Small intestine (tissue), 7 donors: Measurements from ENCODE around the gene UNC13B. TPM values are rescaled to one million over a fixed set of nuclear protein-coding genes. Genes with fewer than 3 reads are reported as not detected.
"Not testable (repeated sequence)": the region's sequence is repeated elsewhere in the genome, so short reads cannot be mapped to it uniquely, and the experiment has no call there.

Source experiments
- DNase-seq, 2 donors: peaks; one replicate each; pipeline versions ENCODE4 v3.0.0 to v3.0.0-alpha.2; 2013
- FAIRE-seq: peaks from 2 replicates; lab custom pipeline; 2012; peaks lifted over from hg19 to GRCh38; lab: Jason Lieb, UNC
- H3K27ac ChIP-seq, 3 donors: one replicate each; pipeline ENCODE4 v1.5.1; 2013; ENCODE audit warnings: low read length in 2 of 3, mild to moderate bottlenecking in 2 of 3, control low read depth in 1 of 3, inconsistent platforms in 1 of 3, low read depth in 1 of 3, moderate library complexity in 1 of 3
- H3K27me3 ChIP-seq, 3 donors: one replicate each; pipeline ENCODE4 v1.6.1; 2013; ENCODE audit warnings: low read length in 3 of 3, inconsistent platforms in 1 of 3; ENCODE audit not compliant: control insufficient read depth in 3 of 3, insufficient read depth in 3 of 3
- H3K36me3 ChIP-seq, 3 donors: one replicate each; pipeline ENCODE4 v1.6.1; 2013; ENCODE audit warnings: low read length in 3 of 3, inconsistent platforms in 1 of 3, low read depth in 1 of 3, mild to moderate bottlenecking in 1 of 3, moderate library complexity in 1 of 3; ENCODE audit not compliant: control insufficient read depth in 3 of 3, insufficient read depth in 2 of 3
- H3K4me1 ChIP-seq, 3 donors: one replicate each; pipeline ENCODE4 v1.6.1; 2013; ENCODE audit warnings: low read length in 2 of 3, inconsistent platforms in 1 of 3, low read depth in 1 of 3, mild to moderate bottlenecking in 1 of 3, moderate library complexity in 1 of 3; ENCODE audit not compliant: control insufficient read depth in 3 of 3, insufficient read depth in 2 of 3
- H3K4me3 ChIP-seq, 3 donors: one replicate each; pipeline ENCODE4 v1.5.1; 2013; ENCODE audit warnings: low read length in 3 of 3, control low read depth in 1 of 3, inconsistent platforms in 1 of 3, low read depth in 1 of 3, mild to moderate bottlenecking in 1 of 3, moderate library complexity in 1 of 3
- H3K9me3 ChIP-seq, 2 donors: one replicate each; pipeline ENCODE4 v1.6.1; 2013; ENCODE audit warnings: low read depth in 1 of 2, low read length in 1 of 2; ENCODE audit not compliant: control insufficient read depth in 2 of 2, insufficient read depth in 1 of 2
- WGBS, 3 donors: extraction: QIAGEN DNeasy Blood & Tissue Kit; methylation state at CpG; one replicate each; pipeline ENCODE4 v1.1.7; 2013; 5-methylcytosine and 5-hydroxymethylcytosine counted together
- polyA plus RNA-seq, 4 donors: library from polyadenylated mRNA; stranded (reverse) in 3 of 4; unstranded in 1 of 4; fragments of 200-250 nt in 3 of 4; fragments of 120-200 nt in 1 of 4; gene quantifications; one replicate each; pipeline versions ENCODE4 v1.2.1 to v1.2.3, GENCODE V29; 2013
- donor health status: healthy with polysubstance abuse.
- donor health status: control.
- donor health status: control.
- donor health status: Bipolar disorder and iron deficiency.
- donor health status: healthy.

Gene UNC13B
- polyA plus RNA-seq, 4 donors = 11.3 to 23.6 (median 14.4) TPM

DNA sequence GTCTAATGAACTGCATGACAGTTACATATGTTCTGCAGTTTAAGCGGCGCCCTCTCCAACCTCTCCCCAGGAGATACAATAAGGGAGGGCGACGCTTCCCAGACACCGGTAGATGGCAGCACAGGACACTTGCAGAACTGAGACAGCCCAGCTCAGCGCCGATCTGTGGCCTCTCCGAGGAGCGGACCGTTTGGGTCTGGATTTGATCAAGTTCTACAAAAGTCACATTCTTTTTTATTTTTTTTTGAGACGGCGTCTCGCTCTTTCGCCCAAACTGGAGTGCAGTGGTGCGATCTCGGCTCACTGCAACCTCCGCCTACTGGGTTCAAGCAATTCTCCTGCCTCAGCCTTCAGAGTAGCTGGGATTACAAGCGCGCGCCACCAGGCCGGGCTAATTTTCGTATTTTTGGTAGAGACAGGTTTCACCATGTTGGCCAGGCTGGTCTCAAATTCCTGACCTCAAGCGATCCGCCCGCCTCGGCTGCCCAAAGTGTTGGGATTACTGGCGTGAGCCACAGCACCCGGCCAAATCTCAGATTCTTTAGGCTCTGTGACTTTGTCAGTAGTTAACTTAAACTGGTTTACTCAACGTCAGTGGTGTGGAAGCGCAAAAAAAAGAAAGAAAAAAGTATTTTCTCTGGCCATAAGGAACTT, 44.8 kb upstream of the UNC13B start:
- peak overlapping the region in 2 of 3 donors; percentile 86 to 92 for H3K27ac ChIP-seq
- 25 to 33% (median 32%) methylated on average over 30 of the region's 30 CpGs for WGBS, 3 donors

DNA sequence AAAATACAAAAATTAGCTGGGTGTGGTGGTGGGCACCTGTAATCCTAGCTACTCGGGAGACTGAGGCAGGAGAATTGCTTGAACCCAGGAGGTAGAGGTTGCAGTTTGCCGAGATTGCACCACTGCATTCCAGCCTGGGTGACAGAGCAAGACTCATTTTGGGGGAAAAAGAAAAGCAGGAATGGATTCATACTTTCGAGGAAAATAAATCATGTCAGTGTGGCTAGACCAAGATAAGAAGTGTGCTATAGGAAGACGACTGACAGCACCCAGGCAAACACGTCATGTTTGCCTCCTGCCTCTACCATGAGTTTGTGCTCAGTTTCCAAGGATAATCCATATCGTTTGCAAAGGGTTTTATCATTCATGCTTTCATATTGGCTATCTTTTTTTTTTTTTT, 26.9 kb upstream of the UNC13B start:
- no peaks in the 10 kb centered on the region for H3K36me3 ChIP-seq
- no peak overlapping the region for H3K4me3 ChIP-seq
- H3K27ac ChIP-seq = no peak overlapping the region
- no peak for DNase-seq
- 75 to 88% (median 86%) methylated on average over 6 of the region's 6 CpGs for WGBS, 3 donors
- H3K27me3 ChIP-seq = no peaks in the 10 kb centered on the region
- no peaks in the 10 kb centered on the region for H3K4me1 ChIP-seq
- no peak for FAIRE-seq
- peaks cover 0 to 9% of the 10 kb centered on the region in 2 donors for H3K9me3 ChIP-seq

More for the DNA sequence above, 44.8 kb upstream of the UNC13B start:
- no peaks in the 10 kb centered on the region for H3K27me3 ChIP-seq
- H3K4me3 ChIP-seq = peak overlapping the region in 2 of 3 donors; percentile 52 to 73
- DNase-seq = peak; percentile 94 to 96
- H3K4me1 ChIP-seq = peaks cover 5 to 35% (median 13%) of the 10 kb centered on the region in 3 donors
- no peaks in the 10 kb centered on the region for H3K36me3 ChIP-seq
- H3K9me3 ChIP-seq = no peaks in the 10 kb centered on the region
- no peak for FAIRE-seq

DNA sequence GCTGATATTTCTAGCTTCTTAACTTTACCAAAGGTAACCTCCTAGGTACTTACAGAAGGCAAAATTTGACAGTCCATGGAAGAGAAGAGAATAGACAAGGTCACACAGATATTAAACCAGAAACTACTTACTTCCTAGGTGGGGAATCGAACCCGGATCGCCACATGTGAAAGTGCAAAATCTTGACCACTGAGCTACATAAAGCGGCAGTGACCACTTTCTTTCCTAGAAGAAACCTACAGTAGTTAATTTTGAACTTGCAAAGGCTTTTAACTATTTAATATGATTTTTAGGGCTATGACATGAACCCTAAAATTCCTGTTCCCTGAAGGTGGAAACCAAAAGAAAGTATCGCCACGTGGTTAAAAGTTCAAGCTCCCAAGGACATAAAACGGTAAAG, 25.8 kb upstream of the UNC13B start:
- no peak overlapping the region for H3K27ac ChIP-seq
- H3K4me1 ChIP-seq = no peaks in the 10 kb centered on the region
- H3K36me3 ChIP-seq = no peaks in the 10 kb centered on the region
- no peak for DNase-seq
- WGBS, 3 donors = 89 to 93% (median 89%) methylated on average over 7 of the region's 7 CpGs
- H3K27me3 ChIP-seq = no peaks in the 10 kb centered on the region
- no peak for FAIRE-seq
- H3K4me3 ChIP-seq = no peak overlapping the region
- H3K9me3 ChIP-seq = peaks cover 0 to 13% of the 10 kb centered on the region in 2 donors

DNA sequence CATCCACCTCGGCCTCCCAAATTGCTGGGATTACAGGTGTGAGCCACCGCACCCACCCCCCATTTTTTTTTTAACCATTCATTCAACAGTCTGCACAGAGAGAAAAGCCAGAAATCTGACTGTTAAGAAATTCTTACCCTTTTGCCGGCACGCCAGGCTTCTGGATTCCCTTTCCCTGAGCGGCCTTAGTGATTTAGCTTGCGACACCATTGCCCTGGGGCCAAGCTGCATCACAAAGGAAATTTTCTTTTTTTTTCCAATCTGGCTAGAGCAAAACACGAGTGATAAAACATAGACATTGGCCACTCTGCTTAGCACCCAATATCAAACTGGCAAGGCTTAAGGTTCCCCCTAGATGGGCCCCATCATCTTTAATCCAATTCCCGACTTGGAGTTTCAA, 24.9 kb upstream of the UNC13B start:
- H3K4me3 ChIP-seq = no peak overlapping the region
- H3K9me3 ChIP-seq = peaks cover 0 to 22% of the 10 kb centered on the region in 2 donors
- no peaks in the 10 kb centered on the region for H3K4me1 ChIP-seq
- FAIRE-seq = no peak
- no peak overlapping the region for H3K27ac ChIP-seq
- 72 to 77% (median 74%) methylated on average over 8 of the region's 8 CpGs for WGBS, 3 donors
- no peaks in the 10 kb centered on the region for H3K27me3 ChIP-seq
- H3K36me3 ChIP-seq = no peaks in the 10 kb centered on the region
- peak in 1 of 2 donors; percentile 14 for DNase-seq

DNA sequence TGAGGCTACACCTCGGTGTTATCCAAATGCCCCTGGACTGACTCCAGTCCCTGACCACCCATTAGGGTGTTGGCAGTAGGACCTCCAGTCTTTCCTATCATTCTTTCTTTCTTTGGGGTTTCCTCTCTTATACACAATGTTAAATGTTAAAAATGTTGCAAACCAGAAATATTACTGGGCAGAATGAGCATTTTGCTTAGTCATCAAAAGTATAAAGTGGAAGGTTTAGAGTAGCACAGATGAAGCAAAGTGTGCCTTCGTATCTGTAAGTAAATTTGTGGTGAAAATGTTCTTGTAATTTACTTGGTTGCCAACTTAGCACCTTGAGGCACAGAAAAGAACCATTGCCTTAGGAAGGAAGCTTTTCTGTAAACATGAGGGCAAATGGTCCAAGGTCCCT, 21.7 kb upstream of the UNC13B start:
- H3K4me1 ChIP-seq = no peaks in the 10 kb centered on the region
- DNase-seq (no peak), FAIRE-seq (no peak)
- no peak overlapping the region for H3K4me3 ChIP-seq
- H3K9me3 ChIP-seq = peaks cover 0 to 29% of the 10 kb centered on the region in 2 donors
- WGBS, 3 donors = 78 to 93% (median 92%) methylated on average over 2 of the region's 2 CpGs
- peaks cover 0 to 3% (median 0%) of the 10 kb centered on the region in 3 donors for H3K27me3 ChIP-seq
- no peak overlapping the region for H3K27ac ChIP-seq
- H3K36me3 ChIP-seq = no peaks in the 10 kb centered on the region

DNA sequence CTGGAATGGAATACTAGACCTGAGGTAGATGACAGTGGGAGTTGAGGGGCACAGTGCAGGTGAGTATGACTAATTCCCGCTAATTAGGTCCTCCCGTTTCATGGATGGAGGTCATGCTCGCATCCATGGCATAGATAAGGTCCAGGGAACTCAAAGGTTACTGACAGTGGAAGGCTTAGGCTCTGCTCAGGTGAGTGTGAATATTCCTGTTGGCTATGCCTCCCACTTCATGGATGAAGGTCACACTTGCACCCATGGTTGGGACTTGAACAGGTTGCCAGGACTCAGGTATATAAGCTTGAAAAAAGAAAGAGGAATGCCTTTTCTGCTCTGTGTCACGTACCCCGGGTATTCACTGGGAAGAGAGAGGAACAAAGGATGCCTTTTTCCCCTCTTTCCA, 19.8 kb upstream of the UNC13B start:
- peaks cover 0 to 32% of the 10 kb centered on the region in 2 donors for H3K9me3 ChIP-seq
- DNase-seq = no peak

DNA sequence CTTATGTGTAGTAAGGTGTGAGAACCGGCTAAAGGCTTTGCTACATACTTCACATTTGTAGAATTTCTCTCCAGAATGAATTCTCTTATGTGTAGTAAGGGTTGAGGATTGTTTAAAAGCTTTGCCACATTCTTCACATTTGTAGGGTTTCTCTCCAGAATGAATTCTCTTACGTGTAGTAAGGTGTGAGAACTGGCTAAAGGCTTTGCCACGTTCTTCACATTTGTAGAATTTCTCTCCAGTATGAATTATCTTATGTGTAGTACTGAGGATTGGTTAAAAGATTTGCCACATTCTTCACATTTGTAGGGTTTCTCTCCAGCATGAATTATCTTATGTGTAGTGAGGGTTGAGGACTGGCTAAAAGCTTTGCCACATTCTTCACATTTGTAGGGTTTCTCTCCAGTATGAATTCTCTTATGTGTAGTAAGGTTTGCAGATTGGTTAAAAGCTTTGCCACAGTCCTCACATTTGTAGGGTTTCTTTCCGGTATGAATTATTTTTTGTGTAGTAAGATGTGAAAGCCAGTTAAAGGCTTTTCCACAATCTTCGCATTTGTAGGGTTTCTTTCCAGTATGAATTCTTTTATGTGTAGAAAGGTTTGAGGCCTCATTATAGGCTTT, 13.8 kb upstream of the UNC13B start:
- not testable (repeated sequence) for FAIRE-seq, H3K36me3 ChIP-seq, H3K4me3 ChIP-seq, H3K27ac ChIP-seq, DNase-seq, H3K27me3 ChIP-seq, H3K4me1 ChIP-seq
- 80 to 82% (median 81%) methylated on average over 5 of the region's 5 CpGs for WGBS, 3 donors
- peaks cover 0 to 25% of the 10 kb centered on the region in 2 donors for H3K9me3 ChIP-seq

More for the DNA sequence above, 19.8 kb upstream of the UNC13B start:
- H3K27me3 ChIP-seq = peaks cover 0 to 3% (median 0%) of the 10 kb centered on the region in 3 donors
- H3K27ac ChIP-seq = no peak overlapping the region
- no peaks in the 10 kb centered on the region for H3K4me1 ChIP-seq
- H3K4me3 ChIP-seq = no peak overlapping the region
- no peaks in the 10 kb centered on the region for H3K36me3 ChIP-seq
- FAIRE-seq = no peak
- WGBS, 3 donors = 74 to 92% (median 88%) methylated on average over 5 of the region's 5 CpGs

DNA sequence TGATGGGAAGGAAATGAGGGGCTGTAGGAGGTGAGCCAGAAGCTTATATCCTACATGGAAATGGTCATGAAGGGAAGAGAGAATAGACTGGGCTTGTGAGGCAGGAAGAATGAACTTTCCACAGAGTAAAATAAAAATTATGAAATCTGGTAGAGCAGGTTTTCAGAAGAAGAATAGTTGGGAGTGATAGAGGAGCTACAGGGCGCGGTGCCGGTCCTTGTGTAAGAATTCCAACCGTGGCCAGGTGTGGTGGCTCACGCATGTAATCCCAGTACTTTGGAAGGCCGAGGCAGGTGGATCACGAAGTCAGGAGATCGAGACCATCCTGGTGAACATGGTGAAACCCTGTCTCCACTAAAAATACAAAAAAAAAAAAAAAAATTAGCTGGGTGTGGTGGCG, 8.9 kb upstream of the UNC13B start:
- Histone ChIP-seq H3K4me1 (no peaks in the 10 kb centered on the region), H3K27me3 (no peaks in the 10 kb centered on the region), H3K9me3 (peaks cover 0 to 17% of the 10 kb centered on the region in 2 donors), H3K36me3 (no peaks in the 10 kb centered on the region), H3K4me3 (no peak overlapping the region), H3K27ac (no peak overlapping the region)
- 73 to 87% (median 78%) methylated on average over 8 to 9 of the region's 9 CpGs for WGBS, 3 donors
- DNase-seq (no peak), FAIRE-seq (no peak)
